DMS53 treated with DMSO at 0.1 percent for 48 hours (cell line): ENCODE data around the gene ACOT9.
"Not testable (repeated sequence)": the region's sequence is repeated elsewhere in the genome, so short reads cannot be mapped to it uniquely, and the experiment has no call there.

Experiments used
- DNase-seq: peaks from one replicate; lab custom pipeline; 2025; ENCODE audit not compliant: unreplicated experiment; lab: John Stamatoyannopoulos, UW

Gene ACOT9

DNA sequence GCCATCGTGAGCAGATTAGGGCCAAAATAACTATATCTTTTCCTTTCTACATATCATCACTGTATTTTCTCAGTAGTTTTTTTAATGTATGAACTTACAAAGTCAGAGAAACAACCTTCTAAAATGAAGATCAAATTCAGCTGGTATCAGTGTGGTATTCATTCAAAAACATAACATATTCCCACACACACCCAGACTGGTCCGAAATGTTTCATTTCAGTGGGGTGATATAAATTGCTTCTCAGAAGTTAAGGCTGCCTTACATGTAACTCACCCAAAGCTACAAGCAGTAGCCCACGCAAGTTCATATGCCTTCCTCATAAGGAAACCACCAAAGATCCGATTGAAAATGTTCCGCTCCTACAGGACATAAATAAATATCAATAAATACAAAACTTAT lies 37.8 kb downstream of the ACOT9 start:
- DNase-seq, result no peak

- DNase-seq, result no peak
These were observed 38.3 kb downstream of the ACOT9 start for GRCh38 chrX:23704673-23705206.

DNA sequence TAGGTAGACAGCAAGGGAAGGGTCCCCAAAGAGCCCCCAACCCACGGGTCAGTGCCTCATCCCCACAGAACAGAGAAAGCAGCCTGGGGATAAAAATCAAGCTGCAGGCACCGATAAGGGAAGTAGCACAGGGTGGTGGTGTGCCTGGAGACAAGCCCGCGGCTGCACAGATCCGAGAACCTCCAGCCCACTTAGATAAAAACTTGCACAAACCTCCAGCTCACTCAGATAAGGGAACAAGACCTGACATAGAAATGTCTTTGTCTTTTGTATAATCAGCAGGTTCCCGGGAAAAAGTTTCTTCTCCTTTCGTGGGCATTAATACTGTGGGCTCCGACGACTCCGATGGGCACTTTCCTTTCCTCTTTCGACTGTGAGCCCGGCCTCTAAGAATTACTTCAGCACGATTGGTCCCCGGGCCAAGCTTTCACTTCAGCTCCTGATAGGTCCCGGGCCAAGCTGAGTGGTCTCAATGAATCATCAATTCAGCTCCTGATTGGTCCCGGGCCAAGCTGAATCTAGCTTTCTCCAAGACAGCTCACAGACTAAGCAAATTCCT lies 43.4 kb downstream of the ACOT9 start:
- DNase-seq, result no peak

DNA sequence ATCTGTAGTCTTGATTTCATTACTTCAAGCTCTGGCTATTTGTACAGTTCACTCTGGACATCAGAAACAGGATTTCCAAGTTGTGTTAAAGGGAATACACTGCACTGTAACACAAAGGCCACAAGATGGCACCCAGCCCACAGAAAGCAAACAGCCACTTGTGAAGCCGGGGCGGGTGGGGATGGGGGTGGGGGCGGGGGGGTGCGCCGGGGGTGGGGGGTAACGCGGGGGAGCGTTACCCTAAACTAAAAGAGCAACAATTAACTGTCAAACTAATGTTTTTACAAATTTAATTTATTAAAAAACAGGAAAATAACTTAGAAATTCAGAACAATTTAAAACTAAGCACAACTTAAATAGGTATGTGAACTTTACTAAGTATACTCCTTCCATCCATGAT lies 48.5 kb downstream of the ACOT9 start:
- peak; percentile 23 for DNase-seq

DNA sequence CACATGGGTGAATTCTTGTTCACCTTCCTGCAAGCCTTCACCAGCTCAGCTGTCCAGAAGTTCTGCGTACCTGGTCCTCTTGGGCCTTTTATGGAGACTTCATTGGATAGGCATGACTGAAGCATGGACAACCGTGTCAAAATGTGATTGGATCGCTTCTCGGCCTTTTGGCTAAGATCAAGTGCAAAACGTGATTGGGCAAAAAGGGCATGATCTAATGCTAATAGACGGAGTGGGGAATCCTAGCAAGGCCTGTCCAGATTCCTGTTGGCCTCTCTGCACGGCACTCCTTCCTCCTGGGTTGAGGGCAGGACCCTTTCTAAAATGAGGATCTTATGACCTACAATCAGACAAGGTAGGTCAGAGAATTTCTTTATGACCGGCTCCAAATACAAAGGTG lies 50.9 kb downstream of the ACOT9 start:
- no peak for DNase-seq

- not testable (repeated sequence) for DNase-seq
These were observed 66.6 kb downstream of the ACOT9 start for GRCh38 chrX:23676486-23676885.

DNA sequence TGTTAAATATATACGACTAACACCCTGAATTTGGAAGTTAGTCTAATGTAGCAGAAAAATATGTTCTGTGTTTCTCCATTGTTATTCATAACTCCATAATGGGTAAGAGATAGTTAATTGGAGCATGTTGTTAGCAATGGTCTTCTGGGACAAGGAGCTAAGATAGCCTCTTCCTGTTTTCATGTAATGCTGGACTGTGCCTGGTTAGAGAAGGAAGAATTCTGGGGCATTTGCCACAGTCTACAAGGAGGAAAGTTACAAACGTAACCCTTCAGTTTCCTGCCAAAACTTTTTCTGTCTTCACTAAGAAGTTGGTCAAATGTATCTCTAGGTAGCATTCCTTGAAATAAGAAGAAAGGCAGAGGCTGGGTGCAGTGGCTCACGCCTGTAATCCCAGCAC lies 70.0 kb downstream of the ACOT9 start:
- DNase-seq, result no peak

DNA sequence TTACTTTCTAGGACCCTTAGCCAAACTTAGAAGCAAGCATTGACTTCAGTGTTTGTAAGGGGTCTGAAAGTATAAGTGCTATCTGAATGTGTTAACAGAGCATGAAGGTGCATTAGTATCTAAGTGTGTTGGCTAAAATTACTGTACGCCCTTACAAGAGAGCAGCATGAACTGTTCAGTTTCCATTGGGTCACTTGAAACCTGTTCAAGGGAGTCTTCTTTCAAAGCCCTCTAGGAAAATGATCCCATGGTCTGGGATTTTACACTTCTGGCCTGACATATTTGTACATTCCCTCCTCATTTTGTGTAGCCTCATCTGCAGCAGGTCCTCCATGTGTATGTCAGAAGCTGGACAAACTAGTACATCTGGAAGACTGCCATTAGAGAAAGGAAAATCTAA lies 72.5 kb downstream of the ACOT9 start:
- DNase-seq, result no peak

GRCh38 chrX:23668335-23668734 lies 74.7 kb downstream of the ACOT9 start:
- no peak for DNase-seq

DNA sequence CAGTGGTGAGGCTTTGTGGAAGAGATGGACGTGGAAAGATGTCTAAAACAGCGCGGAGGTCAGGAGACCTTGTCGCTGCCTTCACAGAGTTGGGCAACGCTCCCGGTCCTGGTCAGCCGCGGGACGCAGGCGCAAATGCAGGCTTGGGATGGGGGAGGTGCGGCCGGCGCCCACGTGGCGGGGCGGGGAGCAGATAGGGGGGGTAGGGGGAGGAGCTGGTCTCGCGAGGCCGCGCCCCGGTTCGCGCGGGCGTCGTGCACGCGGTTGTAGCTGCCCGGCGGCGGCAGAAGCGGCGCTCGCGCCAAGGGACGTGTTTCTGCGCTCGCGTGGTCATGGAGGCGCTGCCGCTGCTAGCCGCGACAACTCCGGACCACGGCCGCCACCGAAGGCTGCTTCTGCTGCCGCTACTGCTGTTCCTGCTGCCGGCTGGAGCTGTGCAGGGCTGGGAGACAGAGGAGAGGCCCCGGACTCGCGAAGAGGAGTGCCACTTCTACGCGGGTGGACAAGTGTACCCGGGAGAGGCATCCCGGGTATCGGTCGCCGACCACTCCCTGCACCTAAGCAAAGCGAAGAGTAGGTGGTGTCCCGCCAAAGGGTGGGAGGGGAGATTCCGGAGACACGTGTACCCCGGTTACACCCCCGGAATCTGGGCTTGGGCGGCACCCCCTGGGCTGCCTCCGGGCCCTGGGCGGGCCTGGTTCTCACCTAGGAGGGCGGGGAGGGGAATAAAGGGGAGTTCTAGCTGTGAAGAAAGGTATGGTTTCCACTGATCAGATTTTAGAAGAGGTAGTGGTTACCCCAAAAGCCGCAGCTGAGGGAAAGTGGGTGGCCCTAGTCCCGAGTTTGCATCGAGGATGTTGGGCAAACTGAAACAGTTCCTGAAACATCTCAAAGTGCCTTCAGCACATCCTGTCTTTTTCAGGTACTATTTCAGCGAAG lies 75.6 kb downstream of the ACOT9 start, which contains the start of gene PRDX4:
PRDX4 (plus strand) TSS at position 255 of the 939 bp plus-strand sequence; CDS start at position 333, 78 bp downstream.
- peak; percentile 72 for DNase-seq

DNA sequence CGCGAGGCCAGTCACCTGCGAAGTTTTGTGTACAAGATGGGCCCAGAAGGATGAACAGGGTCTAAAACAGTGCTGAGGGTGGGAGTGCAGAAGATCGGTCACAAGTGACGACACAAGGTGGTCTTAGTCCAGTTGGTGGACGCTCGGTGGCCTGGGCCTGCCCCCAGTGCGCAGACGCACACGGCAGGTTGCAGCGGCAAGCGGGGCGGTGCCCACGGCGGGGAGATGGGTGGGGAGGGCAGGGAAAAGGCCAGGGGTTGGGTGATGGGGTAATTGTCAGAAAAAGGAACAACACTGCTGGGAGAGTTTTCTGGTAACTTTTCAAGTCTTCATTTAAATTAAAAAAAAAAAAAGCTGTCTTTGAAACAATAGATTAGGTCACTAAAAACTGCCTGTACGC lies 76.8 kb downstream of the ACOT9 start:
- no peak for DNase-seq

DNA sequence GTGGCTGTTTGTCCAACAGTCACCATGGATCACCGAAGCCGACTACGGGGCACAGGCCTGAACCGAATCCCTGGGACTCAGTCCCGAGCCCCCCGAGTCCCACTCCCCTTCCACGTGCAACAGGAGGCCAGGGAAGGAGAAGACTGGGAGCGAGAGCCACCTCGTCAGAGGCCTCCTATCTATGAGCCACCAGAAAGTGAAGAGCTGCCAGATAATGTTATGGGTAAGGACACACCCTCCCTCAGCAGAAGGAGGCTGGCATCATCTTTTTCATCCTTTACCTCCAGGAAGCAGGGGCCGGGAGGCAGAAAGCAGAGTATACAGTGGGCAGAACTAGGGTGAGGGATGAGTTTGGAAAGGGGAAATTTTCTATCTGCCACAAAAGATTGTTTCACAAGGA lies 78.6 kb downstream of the ACOT9 start:
- DNase-seq, result no peak

DNA sequence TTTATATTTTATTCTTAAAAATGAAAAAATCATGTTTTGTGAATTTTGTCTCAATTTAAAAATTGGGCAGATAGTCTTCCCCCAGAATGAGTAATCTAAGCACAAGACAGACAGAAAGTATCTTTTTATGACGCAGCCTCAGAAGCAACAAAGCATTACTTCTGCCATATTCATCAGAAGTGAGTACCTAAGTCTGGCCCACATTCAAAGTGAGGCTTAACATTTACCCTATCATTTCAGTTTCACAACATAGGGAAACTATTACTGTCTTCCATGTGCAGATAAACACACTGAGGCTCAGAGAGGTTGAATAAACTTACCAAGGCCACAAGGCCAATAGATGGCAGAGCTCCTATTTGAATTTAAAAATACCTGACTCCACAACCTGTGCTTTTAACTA lies 80.2 kb downstream of the ACOT9 start:
- no peak for DNase-seq

DNA sequence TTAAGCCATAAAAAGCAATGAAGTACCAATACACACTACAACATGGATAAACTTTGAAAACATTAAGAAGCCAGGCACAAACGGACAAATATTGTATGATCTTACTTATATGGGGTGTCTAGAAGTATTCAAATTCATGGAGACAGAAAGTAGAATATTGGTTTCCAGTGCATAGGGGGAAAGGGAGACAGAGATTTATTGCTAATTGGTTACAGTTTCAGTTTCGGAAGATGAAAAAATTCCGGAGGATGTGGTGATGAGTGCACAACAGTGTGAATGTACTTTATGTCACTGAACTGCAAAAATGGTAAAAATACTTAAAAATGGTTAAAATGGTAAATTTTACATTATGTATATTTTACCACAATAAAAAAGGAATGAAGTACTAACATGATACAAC lies 80.9 kb downstream of the ACOT9 start:
- DNase-seq, result no peak

- no peak for DNase-seq
These were observed 81.4 kb downstream of the ACOT9 start for GRCh38 chrX:23661671-23662070.

- no peak for DNase-seq
These were observed 82.3 kb downstream of the ACOT9 start for GRCh38 chrX:23660766-23661132.

- not testable (repeated sequence) for DNase-seq
These were observed 82.9 kb downstream of the ACOT9 start for GRCh38 chrX:23660083-23660765.

DNA sequence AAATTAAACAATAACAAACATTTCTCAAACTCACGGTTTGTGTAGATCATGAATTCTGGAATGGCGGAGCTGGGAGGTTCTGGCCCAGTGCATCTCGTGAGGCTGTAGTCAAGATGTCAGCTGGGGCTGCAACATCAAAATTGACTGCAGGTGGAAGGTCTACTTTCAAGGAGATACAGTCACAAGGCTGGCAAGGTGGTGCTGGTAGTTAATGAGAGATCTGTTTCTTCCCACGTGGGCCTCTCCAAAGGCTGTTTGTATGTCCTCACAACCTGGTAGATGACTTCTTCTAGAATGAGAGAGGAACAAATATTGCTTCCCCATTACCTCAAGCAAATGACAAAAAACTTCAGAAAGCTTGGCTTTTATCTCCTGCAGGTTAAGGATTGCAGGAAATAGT lies 83.7 kb downstream of the ACOT9 start:
- no peak for DNase-seq

DNA sequence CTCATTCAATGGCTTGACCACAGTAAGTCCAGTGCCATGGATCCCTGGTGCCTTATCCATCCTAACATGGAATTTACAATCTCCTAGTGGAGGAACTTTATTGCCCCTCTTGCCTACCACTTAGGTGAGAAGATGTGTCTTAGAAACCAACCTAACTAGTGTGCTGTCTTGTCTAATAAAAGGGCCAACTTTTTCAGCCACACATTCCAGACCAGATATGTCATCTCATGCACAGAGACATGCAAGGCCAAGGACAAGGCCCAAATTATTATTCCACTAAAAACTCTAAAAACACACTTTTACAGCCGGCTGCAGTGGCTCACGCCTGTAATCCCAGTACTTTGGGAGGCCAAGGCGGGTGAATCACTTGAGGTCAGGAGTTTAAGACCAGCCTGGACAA lies 86.4 kb downstream of the ACOT9 start:
- DNase-seq, result no peak

DNA sequence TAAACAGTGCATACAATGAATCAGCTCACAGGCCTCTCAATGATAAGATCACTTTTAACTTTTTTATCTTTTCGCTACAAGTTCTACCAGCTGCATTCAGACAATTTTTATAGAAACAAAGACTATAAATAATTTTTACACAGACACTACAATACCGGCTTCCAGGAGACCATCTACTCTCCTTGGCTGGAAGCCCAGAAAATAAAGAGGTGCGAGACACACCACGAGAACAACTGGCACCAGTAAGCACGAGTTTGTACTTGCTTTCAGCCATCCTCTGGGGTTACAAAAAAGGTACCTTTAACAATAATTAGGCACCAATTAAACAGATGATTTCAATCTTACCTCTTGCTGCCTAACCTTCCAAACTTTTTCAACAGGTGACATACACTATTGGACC lies 87.0 kb downstream of the ACOT9 start:
- DNase-seq, result no peak
